Loucy (cell line): ENCODE measurements around the gene IL26.
A peak's percentile ranks its signal among the peaks of the same experiment; 100 is the strongest.

Experiments used
- H2AFZ ChIP-seq: fragments of 200-600 bp; sonication (generic); 2 replicates; pipeline ENCODE4 v1.6.0; 2016; ENCODE audit warnings: antibody characterized with exemption, mild to moderate bottlenecking, low read length, moderate library complexity
- H3F3A ChIP-seq: fragments of 200-600 bp; 2 replicates; pipeline ENCODE4 v1.6.0; 2016; ENCODE audit warnings: antibody characterized with exemption, low read depth, mild to moderate bottlenecking
- H3K27me3 ChIP-seq: fragments of 200-600 bp; sonication (generic); 2 replicates; pipeline ENCODE4 v1.6.1; 2014; ENCODE audit warnings: low read length, mild to moderate bottlenecking; ENCODE audit not compliant: insufficient read depth, poor library complexity, severe bottlenecking
- H3K36me3 ChIP-seq: fragments of 200-600 bp; sonication (generic); 2 replicates; pipeline ENCODE4 v1.6.1; 2016; ENCODE audit warnings: low read length; ENCODE audit not compliant: insufficient read depth
- H3K4me1 ChIP-seq: fragments of 200-600 bp; sonication (generic); 2 replicates; pipeline ENCODE4 v1.5.1; 2014; ENCODE audit warnings: low read length, mild to moderate bottlenecking; ENCODE audit not compliant: insufficient read depth, poor library complexity, severe bottlenecking
- H3K4me2 ChIP-seq: fragments of 200-600 bp; sonication (generic); 2 replicates; pipeline ENCODE4 v1.6.0; 2014; ENCODE audit warnings: antibody characterized with exemption, low read length, low read depth, mild to moderate bottlenecking; ENCODE audit not compliant: poor library complexity, severe bottlenecking
- H3K4me3 ChIP-seq: fragments of 200-600 bp; sonication (generic); 2 replicates; pipeline ENCODE4 v1.5.1; 2014; ENCODE audit warnings: low read length, mild to moderate bottlenecking, mixed read lengths; ENCODE audit not compliant: poor library complexity, severe bottlenecking
- H3K79me2 ChIP-seq: fragments of 200-600 bp; sonication (generic); 2 replicates; pipeline ENCODE4 v1.6.1; 2014; ENCODE audit warnings: low read length; ENCODE audit not compliant: insufficient read depth
- H3K9ac ChIP-seq: fragments of 200-600 bp; sonication (generic); 2 replicates; pipeline ENCODE4 v1.6.0; 2014; ENCODE audit warnings: mild to moderate bottlenecking, low read depth, low read length, moderate library complexity; ENCODE audit not compliant: poor library complexity, severe bottlenecking
- H3K9me2 ChIP-seq: fragments of 200-600 bp; sonication (generic); replicated peaks from 2 replicates; pipeline ENCODE4 v1.6.1; 2016; ENCODE audit warnings: low read depth, low read length, mixed read lengths
- H3K9me3 ChIP-seq: fragments of 200-600 bp; sonication (generic); 2 replicates; pipeline ENCODE4 v1.6.1; 2014; ENCODE audit warnings: mild to moderate bottlenecking, antibody characterized with exemption, low read length, low read depth; ENCODE audit not compliant: insufficient read depth
- H4K20me1 ChIP-seq: fragments of 200-600 bp; sonication (generic); 2 replicates; pipeline ENCODE4 v1.6.0; 2014; ENCODE audit warnings: antibody characterized with exemption, low read length, mild to moderate bottlenecking; ENCODE audit not compliant: insufficient read depth, poor library complexity, severe bottlenecking
- EZH2phosphoT487 ChIP-seq: fragments of 200-600 bp; IDR thresholded peaks from 2 replicates; pipeline ENCODE4 v1.6.1; 2018; ENCODE audit warnings: antibody characterized with exemption, mild to moderate bottlenecking, moderate library complexity, borderline replicate concordance
- TF ChIP-seq, protein P1 (sequence below): fragments of 200-600 bp; sonication (generic); conservative IDR thresholded peaks from 2 replicates; pipeline ENCODE4 v1.5.1; 2014; ENCODE audit warnings: mild to moderate bottlenecking, antibody characterized with exemption, low read length

Gene IL26

GRCh38 chr12:68234140-68234539, 8.5 kb upstream of the IL26 start:
- Histone ChIP-seq H3F3A (no peaks in the 10 kb centered on the region), H2AFZ (no peak overlapping the region; the same call in 1 of the 2 replicates), H4K20me1 (no peaks in the 10 kb centered on the region), H3K9me3 (no peaks in the 10 kb centered on the region), H3K4me3 (no peak overlapping the region), H3K9me2 (no peaks in the 10 kb centered on the region), H3K4me2 (peak overlapping the region; percentile 64), H3K4me1 (peaks cover 49% of the 10 kb centered on the region), H3K79me2 (no peaks in the 10 kb centered on the region), H3K36me3 (no peaks in the 10 kb centered on the region), H3K9ac (peak overlapping the region; percentile 21), H3K27me3 (no peaks in the 10 kb centered on the region)
- TF ChIP-seq, protein P1, sequence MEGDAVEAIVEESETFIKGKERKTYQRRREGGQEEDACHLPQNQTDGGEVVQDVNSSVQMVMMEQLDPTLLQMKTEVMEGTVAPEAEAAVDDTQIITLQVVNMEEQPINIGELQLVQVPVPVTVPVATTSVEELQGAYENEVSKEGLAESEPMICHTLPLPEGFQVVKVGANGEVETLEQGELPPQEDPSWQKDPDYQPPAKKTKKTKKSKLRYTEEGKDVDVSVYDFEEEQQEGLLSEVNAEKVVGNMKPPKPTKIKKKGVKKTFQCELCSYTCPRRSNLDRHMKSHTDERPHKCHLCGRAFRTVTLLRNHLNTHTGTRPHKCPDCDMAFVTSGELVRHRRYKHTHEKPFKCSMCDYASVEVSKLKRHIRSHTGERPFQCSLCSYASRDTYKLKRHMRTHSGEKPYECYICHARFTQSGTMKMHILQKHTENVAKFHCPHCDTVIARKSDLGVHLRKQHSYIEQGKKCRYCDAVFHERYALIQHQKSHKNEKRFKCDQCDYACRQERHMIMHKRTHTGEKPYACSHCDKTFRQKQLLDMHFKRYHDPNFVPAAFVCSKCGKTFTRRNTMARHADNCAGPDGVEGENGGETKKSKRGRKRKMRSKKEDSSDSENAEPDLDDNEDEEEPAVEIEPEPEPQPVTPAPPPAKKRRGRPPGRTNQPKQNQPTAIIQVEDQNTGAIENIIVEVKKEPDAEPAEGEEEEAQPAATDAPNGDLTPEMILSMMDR = no peak
- no peak for TF ChIP-seq EZH2phosphoT487

DNA sequence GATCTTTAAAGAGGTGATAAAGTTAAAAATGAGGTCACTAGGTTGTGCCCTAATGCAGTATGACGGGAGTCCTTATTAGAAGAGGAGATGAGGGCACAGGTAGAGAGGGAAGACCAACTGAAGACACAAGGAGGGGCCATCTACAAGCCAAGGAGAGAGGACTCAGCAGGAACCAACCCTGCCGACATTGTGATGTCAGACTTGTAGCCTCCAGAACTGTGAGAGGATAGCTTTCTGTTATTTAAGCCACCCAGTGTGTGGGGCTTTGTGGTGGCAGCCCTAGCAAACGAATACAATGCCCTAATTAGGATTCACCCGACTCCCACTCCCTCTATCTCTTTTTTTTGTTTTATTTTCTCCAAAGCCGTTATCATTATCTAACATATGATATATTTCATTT, 7.9 kb upstream of the IL26 start:
- Histone ChIP-seq H2AFZ (no peak overlapping the region), H4K20me1 (no peaks in the 10 kb centered on the region), H3K79me2 (no peaks in the 10 kb centered on the region), H3K9me3 (no peaks in the 10 kb centered on the region), H3K9me2 (no peaks in the 10 kb centered on the region), H3K9ac (no peak overlapping the region), H3K4me3 (no peak overlapping the region), H3F3A (no peaks in the 10 kb centered on the region), H3K27me3 (no peaks in the 10 kb centered on the region), H3K4me2 (no peak overlapping the region), H3K36me3 (no peaks in the 10 kb centered on the region), H3K4me1 (peaks cover 49% of the 10 kb centered on the region)
- TF ChIP-seq EZH2phosphoT487 = no peak
- TF ChIP-seq, protein P1 = no peak

- TF ChIP-seq, protein P1 = no peak
- TF ChIP-seq EZH2phosphoT487 = no peak
- no peak overlapping the region for H3K4me2 ChIP-seq
- H3K36me3 ChIP-seq = no peaks in the 10 kb centered on the region
Measured at GRCh38 chr12:68231691-68232090, 6.1 kb upstream of the IL26 start.

More at GRCh38 chr12:68231691-68232090, 6.1 kb upstream of the IL26 start:
- Histone ChIP-seq H3K27me3 (no peaks in the 10 kb centered on the region), H3K4me1 (peaks cover 39% of the 10 kb centered on the region), H3K9ac (no peak overlapping the region), H4K20me1 (no peaks in the 10 kb centered on the region), H3K79me2 (no peaks in the 10 kb centered on the region), H3K4me3 (no peak overlapping the region), H3K9me2 (no peaks in the 10 kb centered on the region), H2AFZ (0 out of 2 replicates have a peak overlapping the region, but pooled peaks have one; percentile 19), H3K9me3 (no peaks in the 10 kb centered on the region), H3F3A (no peaks in the 10 kb centered on the region)
